HG03159 (cell line): Measurements from ENCODE around the gene NOCT.
A peak's percentile ranks its signal among the peaks of the same experiment; 100 is the strongest.
"Not testable (repeated sequence)": the region's sequence is repeated elsewhere in the genome, so short reads cannot be mapped to it uniquely, and the experiment has no call there.

Experiments
- ATAC-seq: cut with Tn5 transposase; IDR thresholded peaks from one replicate; pipeline ENCODE4 v1.9.1; 2021; ENCODE audit warnings: mild to moderate bottlenecking, moderate library complexity; ENCODE audit not compliant: unreplicated experiment

Gene NOCT

GRCh38 chr4:139015269-139015947 lies at the start of gene NOCT:
Gene NOCT (plus strand): TSS chr4:139015781. CDS start chr4:139015982, 201 bp downstream.
- ATAC-seq: peak; percentile 95

- ATAC-seq: peak; percentile 97
Measured at GRCh38 chr4:138967313-138967712, 48.3 kb upstream of the NOCT start.

- no peak for ATAC-seq
Measured at GRCh38 chr4:138972956-138973801, 42.4 kb upstream of the NOCT start.

GRCh38 chr4:138975225-138975624 lies 40.4 kb upstream of the NOCT start:
- no peak for ATAC-seq

GRCh38 chr4:138976526-138976925 lies 39.1 kb upstream of the NOCT start:
- ATAC-seq: no peak

- peak; percentile 98 for ATAC-seq
Measured at GRCh38 chr4:138977524-138977923, 38.1 kb upstream of the NOCT start.

- no peak for ATAC-seq
Measured at GRCh38 chr4:138978028-138978585, 37.5 kb upstream of the NOCT start.

- ATAC-seq: no peak
Measured at GRCh38 chr4:138978600-138978999, 37.0 kb upstream of the NOCT start.

GRCh38 chr4:138979742-138980141 lies 35.8 kb upstream of the NOCT start:
- ATAC-seq: no peak

GRCh38 chr4:138981930-138982390 lies 33.6 kb upstream of the NOCT start:
- ATAC-seq: no peak

GRCh38 chr4:138982754-138983153 lies 32.8 kb upstream of the NOCT start:
- no peak for ATAC-seq

GRCh38 chr4:138983690-138984089 lies 31.9 kb upstream of the NOCT start:
- no peak for ATAC-seq

GRCh38 chr4:138984647-138985046 lies 30.9 kb upstream of the NOCT start:
- ATAC-seq: no peak

- ATAC-seq: no peak
Measured at GRCh38 chr4:138992676-138993075, 22.9 kb upstream of the NOCT start.

GRCh38 chr4:138996090-138996489 lies 19.5 kb upstream of the NOCT start:
- ATAC-seq: no peak

- no peak for ATAC-seq
Measured at GRCh38 chr4:138999666-139000065, 15.9 kb upstream of the NOCT start.

- ATAC-seq: not testable (repeated sequence)
Measured at GRCh38 chr4:139000134-139000533, 15.4 kb upstream of the NOCT start.

- not testable (repeated sequence) for ATAC-seq
Measured at GRCh38 chr4:139001430-139001829, 14.2 kb upstream of the NOCT start.

GRCh38 chr4:139003668-139004067 lies 11.9 kb upstream of the NOCT start:
- not testable (repeated sequence) for ATAC-seq

- no peak for ATAC-seq
Measured at GRCh38 chr4:139005774-139006173, 9.8 kb upstream of the NOCT start.

GRCh38 chr4:139007640-139008039 lies 7.9 kb upstream of the NOCT start:
- no peak for ATAC-seq

- not testable (repeated sequence) for ATAC-seq
Measured at GRCh38 chr4:139008278-139008677, 7.3 kb upstream of the NOCT start.
